ENCODE measurements around the gene MARCHF6.

The MARCHF6 gene

DNA sequence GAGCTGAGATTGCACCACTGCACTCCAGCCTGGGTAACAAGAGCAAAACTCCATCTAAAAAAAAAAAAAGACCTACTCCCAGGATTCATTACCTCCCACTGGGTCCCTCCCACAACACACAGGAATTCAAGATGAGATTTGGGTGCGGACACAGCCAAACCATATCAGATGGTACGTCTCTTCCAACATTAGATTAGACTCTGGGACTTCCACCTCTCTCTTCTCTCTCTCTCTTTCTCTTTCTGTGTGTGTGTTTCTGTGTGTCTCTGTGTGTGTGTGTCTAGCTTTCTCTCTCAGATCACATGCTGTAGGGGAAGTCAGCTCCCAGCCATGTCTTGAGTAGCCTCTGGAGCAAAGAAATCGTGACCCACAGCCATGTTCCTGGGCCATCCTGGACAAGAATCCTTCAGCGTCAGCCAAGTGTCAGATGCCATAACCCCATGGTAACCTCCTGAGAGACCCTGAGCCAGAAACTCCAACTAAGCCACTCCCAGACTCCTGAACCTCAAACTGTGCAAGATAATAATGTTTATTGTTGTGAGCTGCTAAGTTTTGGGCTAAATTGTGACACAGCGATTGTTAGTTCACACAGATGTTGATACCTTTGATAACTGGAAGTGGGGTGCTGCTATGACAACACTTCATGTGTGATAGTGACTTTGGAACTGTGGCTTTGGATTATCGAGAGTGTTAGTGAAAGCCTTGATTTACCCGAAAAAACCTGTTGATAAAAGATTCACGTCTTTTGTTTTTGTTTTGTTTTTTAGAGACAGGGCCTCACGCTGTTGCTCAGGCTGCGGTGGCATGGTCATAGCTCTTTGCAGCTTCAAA is 41.7 kb upstream of the MARCHF6 start:
- no peaks in the 10 kb centered on the region for H3K36me3 ChIP-seq (ENCODE audit: control insufficient read depth, insufficient read depth, low read length)
- no peaks in the 10 kb centered on the region for H3K9me3 ChIP-seq (ENCODE audit: control insufficient read depth, insufficient read depth, low read depth, low read length)
- peaks cover 2% of the 10 kb centered on the region; the same call in 1 of the 2 replicates for H3K27me3 ChIP-seq (ENCODE audit: control insufficient read depth, insufficient read depth, low read length)
- H3K4me3 ChIP-seq (ENCODE audit: low read depth, low read length) = no peak overlapping the region
- H3K27ac ChIP-seq (ENCODE audit: low read depth, low read length) = no peak overlapping the region
- H3K4me1 ChIP-seq (ENCODE audit: control insufficient read depth, insufficient read depth, low read length) = peaks cover 6% of the 10 kb centered on the region
- no peak overlapping the region for H3K9ac ChIP-seq (ENCODE audit: low read length)

DNA sequence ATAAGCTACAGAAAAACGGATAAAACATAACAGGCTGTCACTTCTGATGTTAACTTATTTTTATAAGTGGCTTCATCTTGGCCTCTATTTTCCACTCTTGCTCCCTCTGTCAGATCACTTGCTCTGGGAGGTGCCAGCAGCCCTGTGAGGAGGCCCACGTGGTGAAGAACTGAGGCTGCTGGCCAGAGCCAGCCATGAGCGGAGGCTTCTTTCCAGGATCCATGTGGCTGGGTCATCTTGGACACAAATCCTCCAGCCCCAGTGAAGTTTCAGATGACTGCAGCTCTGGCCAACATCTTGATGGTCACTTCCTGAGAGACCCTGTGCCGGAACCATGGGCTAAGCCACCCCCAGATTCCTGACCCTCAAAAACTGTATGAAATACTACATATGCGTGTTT is 38.3 kb upstream of the MARCHF6 start:
- Histone ChIP-seq H3K4me3 (ENCODE audit: low read depth, low read length) (no peak overlapping the region), H3K9me3 (ENCODE audit: control insufficient read depth, insufficient read depth, low read depth, low read length) (no peaks in the 10 kb centered on the region), H3K27ac (ENCODE audit: low read depth, low read length) (no peak overlapping the region), H3K36me3 (ENCODE audit: control insufficient read depth, insufficient read depth, low read length) (no peaks in the 10 kb centered on the region), H3K27me3 (ENCODE audit: control insufficient read depth, insufficient read depth, low read length) (no peaks in the 10 kb centered on the region), H3K4me1 (ENCODE audit: control insufficient read depth, insufficient read depth, low read length) (peaks cover 3% of the 10 kb centered on the region; the same call in 1 of the 2 replicates), H3K9ac (ENCODE audit: low read length) (no peak overlapping the region)

DNA sequence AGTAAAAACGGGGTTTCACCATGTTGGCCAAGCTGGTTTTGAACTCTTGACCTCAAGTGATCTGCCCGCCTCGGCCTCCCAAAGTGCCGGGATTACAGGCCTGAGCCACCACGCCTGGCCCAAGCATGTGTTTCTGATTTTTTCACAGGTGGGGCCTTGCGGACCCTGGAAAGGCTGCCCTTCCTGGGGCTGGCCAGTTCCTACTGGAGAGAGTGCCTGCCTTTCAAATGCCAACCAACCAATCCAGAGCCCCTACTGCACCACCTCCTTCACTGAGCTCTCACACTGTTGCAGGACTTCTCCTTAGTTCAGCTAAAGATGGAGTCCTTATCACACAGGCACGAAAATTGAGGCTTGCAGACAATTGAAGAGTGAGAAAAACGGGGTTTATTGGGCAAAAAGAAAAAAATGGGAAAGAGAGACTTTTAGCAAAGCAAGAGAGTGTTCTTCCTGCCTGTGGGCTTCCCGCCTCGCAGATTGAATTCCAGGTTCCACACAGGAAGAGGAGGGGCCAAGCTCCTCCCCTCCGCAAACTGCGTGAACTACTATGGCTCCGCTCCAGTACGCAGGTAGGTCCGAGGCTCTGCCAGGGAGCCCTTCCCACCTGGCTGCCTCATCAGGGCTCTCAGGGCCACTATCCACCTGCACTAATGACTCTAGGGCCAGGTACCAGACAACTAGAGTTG is 37.5 kb upstream of the MARCHF6 start:
- H3K9me3 ChIP-seq (ENCODE audit: control insufficient read depth, insufficient read depth, low read depth, low read length) = no peaks in the 10 kb centered on the region
- H3K36me3 ChIP-seq (ENCODE audit: control insufficient read depth, insufficient read depth, low read length) = no peaks in the 10 kb centered on the region
- H3K4me3 ChIP-seq (ENCODE audit: low read depth, low read length) = no peak overlapping the region
- no peak overlapping the region for H3K9ac ChIP-seq (ENCODE audit: low read length)
- H3K4me1 ChIP-seq (ENCODE audit: control insufficient read depth, insufficient read depth, low read length) = no peaks in the 10 kb centered on the region
- H3K27me3 ChIP-seq (ENCODE audit: control insufficient read depth, insufficient read depth, low read length) = no peaks in the 10 kb centered on the region
- H3K27ac ChIP-seq (ENCODE audit: low read depth, low read length) = no peak overlapping the region

DNA sequence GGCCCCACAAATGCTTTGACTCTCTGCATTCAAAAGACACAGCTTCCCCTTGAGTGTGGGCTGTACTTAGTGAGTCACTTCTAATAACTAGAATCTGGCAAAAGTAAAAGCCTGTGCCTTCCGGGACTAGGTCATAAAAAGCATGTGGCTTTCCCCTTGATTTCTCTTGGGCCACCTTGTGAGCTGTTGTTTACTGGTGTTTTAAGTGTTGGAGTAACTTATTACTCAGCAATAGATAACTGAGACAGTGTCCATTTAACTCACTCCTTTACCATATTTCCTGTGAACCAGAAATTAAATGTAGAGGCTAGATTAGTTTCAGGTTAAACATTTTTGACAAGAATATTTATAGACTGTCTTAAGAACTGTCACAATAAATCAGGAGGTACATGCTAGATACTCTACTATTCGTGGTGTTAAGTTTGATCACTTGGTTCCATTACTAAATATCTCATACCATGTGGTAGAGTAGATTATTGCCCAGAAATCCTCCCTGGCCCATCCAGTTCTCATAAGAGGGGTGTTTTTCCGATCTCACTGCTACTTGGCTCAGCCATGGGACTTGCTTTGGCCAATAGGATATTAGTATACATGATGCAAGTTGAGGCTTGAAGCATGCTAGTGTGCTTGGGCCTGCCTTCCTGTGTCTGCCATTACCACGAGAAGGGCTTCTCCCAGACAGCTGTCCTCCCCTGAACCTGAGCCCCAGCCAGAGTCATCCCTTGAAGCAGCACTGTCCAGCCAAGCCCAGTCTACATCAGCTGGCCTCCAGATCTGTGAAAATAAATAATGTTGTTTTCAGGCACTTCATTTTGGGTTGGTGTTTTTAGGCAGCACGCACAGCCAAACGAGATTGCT is 35.4 kb upstream of the MARCHF6 start:
- H3K36me3 ChIP-seq (ENCODE audit: control insufficient read depth, insufficient read depth, low read length) = no peaks in the 10 kb centered on the region
- no peak overlapping the region for H3K9ac ChIP-seq (ENCODE audit: low read length)
- H3K4me3 ChIP-seq (ENCODE audit: low read depth, low read length) = no peak overlapping the region
- no peak overlapping the region for H3K27ac ChIP-seq (ENCODE audit: low read depth, low read length)
- no peaks in the 10 kb centered on the region for H3K9me3 ChIP-seq (ENCODE audit: control insufficient read depth, insufficient read depth, low read depth, low read length)
- H3K4me1 ChIP-seq (ENCODE audit: control insufficient read depth, insufficient read depth, low read length) = no peaks in the 10 kb centered on the region
- H3K27me3 ChIP-seq (ENCODE audit: control insufficient read depth, insufficient read depth, low read length) = no peaks in the 10 kb centered on the region

- Histone ChIP-seq H3K9ac (ENCODE audit: low read length) (no peak overlapping the region), H3K27ac (ENCODE audit: low read depth, low read length) (no peak overlapping the region), H3K4me1 (ENCODE audit: control insufficient read depth, insufficient read depth, low read length) (no peaks in the 10 kb centered on the region), H3K27me3 (ENCODE audit: control insufficient read depth, insufficient read depth, low read length) (no peaks in the 10 kb centered on the region), H3K36me3 (ENCODE audit: control insufficient read depth, insufficient read depth, low read length) (no peaks in the 10 kb centered on the region), H3K9me3 (ENCODE audit: control insufficient read depth, insufficient read depth, low read depth, low read length) (no peaks in the 10 kb centered on the region), H3K4me3 (ENCODE audit: low read depth, low read length) (no peak overlapping the region)
These were observed 34.2 kb upstream of the MARCHF6 start for GRCh38 chr5:10319202-10319851.

DNA sequence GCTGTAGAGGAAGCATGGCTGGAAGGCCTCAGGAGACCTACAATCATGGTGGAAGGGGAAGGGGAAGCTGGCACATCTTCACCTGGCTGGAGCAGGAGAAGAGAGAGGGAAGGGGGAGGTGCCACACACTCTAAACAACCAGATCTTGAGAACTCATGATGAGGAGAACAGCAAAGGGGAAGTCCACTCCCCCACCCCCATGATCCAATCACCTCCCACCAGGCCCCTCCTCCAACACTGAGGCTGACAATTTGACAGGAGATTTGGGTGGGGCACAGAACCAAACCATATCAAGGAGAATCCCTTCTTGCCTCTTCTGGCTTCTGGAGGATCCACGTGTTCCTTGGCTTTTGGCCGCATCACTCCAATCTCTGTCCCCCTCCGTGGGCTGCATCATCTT is 32.7 kb upstream of the MARCHF6 start:
- Histone ChIP-seq H3K9ac (ENCODE audit: low read length) (no peak overlapping the region), H3K4me3 (ENCODE audit: low read depth, low read length) (no peak overlapping the region), H3K36me3 (ENCODE audit: control insufficient read depth, insufficient read depth, low read length) (no peaks in the 10 kb centered on the region), H3K9me3 (ENCODE audit: control insufficient read depth, insufficient read depth, low read depth, low read length) (no peaks in the 10 kb centered on the region), H3K27me3 (ENCODE audit: control insufficient read depth, insufficient read depth, low read length) (no peaks in the 10 kb centered on the region), H3K27ac (ENCODE audit: low read depth, low read length) (no peak overlapping the region), H3K4me1 (ENCODE audit: control insufficient read depth, insufficient read depth, low read length) (no peaks in the 10 kb centered on the region)

GRCh38 chr5:10321882-10322281 is 31.6 kb upstream of the MARCHF6 start:
- Histone ChIP-seq H3K36me3 (ENCODE audit: control insufficient read depth, insufficient read depth, low read length) (no peaks in the 10 kb centered on the region), H3K27me3 (ENCODE audit: control insufficient read depth, insufficient read depth, low read length) (no peaks in the 10 kb centered on the region), H3K9me3 (ENCODE audit: control insufficient read depth, insufficient read depth, low read depth, low read length) (no peaks in the 10 kb centered on the region), H3K9ac (ENCODE audit: low read length) (no peak overlapping the region), H3K27ac (ENCODE audit: low read depth, low read length) (no peak overlapping the region), H3K4me3 (ENCODE audit: low read depth, low read length) (no peak overlapping the region), H3K4me1 (ENCODE audit: control insufficient read depth, insufficient read depth, low read length) (no peaks in the 10 kb centered on the region)

GRCh38 chr5:10323588-10324488 is 29.7 kb upstream of the MARCHF6 start:
- Histone ChIP-seq H3K4me3 (ENCODE audit: low read depth, low read length) (no peak overlapping the region), H3K27me3 (ENCODE audit: control insufficient read depth, insufficient read depth, low read length) (no peaks in the 10 kb centered on the region), H3K4me1 (ENCODE audit: control insufficient read depth, insufficient read depth, low read length) (no peaks in the 10 kb centered on the region), H3K9me3 (ENCODE audit: control insufficient read depth, insufficient read depth, low read depth, low read length) (no peaks in the 10 kb centered on the region), H3K36me3 (ENCODE audit: control insufficient read depth, insufficient read depth, low read length) (no peaks in the 10 kb centered on the region), H3K9ac (ENCODE audit: low read length) (no peak overlapping the region), H3K27ac (ENCODE audit: low read depth, low read length) (no peak overlapping the region)

- H3K27ac ChIP-seq (ENCODE audit: low read depth, low read length) = no peak overlapping the region
- H3K36me3 ChIP-seq (ENCODE audit: control insufficient read depth, insufficient read depth, low read length) = no peaks in the 10 kb centered on the region
- H3K4me3 ChIP-seq (ENCODE audit: low read depth, low read length) = no peak overlapping the region
- H3K9me3 ChIP-seq (ENCODE audit: control insufficient read depth, insufficient read depth, low read depth, low read length) = no peaks in the 10 kb centered on the region
- H3K27me3 ChIP-seq (ENCODE audit: control insufficient read depth, insufficient read depth, low read length) = peaks cover 6% of the 10 kb centered on the region
- no peaks in the 10 kb centered on the region for H3K4me1 ChIP-seq (ENCODE audit: control insufficient read depth, insufficient read depth, low read length)
- no peak overlapping the region for H3K9ac ChIP-seq (ENCODE audit: low read length)
These were observed 28.8 kb upstream of the MARCHF6 start for GRCh38 chr5:10324518-10325370.

Data from HUES6 (cell line).